ENCODE results near the gene ARFRP1.

- TF ChIP-seq, protein P1, sequence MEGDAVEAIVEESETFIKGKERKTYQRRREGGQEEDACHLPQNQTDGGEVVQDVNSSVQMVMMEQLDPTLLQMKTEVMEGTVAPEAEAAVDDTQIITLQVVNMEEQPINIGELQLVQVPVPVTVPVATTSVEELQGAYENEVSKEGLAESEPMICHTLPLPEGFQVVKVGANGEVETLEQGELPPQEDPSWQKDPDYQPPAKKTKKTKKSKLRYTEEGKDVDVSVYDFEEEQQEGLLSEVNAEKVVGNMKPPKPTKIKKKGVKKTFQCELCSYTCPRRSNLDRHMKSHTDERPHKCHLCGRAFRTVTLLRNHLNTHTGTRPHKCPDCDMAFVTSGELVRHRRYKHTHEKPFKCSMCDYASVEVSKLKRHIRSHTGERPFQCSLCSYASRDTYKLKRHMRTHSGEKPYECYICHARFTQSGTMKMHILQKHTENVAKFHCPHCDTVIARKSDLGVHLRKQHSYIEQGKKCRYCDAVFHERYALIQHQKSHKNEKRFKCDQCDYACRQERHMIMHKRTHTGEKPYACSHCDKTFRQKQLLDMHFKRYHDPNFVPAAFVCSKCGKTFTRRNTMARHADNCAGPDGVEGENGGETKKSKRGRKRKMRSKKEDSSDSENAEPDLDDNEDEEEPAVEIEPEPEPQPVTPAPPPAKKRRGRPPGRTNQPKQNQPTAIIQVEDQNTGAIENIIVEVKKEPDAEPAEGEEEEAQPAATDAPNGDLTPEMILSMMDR (IDR thresholded peaks at IDR 0.05): no peak
- peak; percentile 98 for TF ChIP-seq ZFX (IDR thresholded peaks at IDR 0.05; ENCODE audit: borderline replicate concordance)
Measured at GRCh38 chr20:63707558-63708300, at the start of gene ARFRP1, which contains the start of gene ZGPAT.
